HG03039 (cell line): ENCODE results near the gene SPINK13.
"Not testable (repeated sequence)": the region's sequence is repeated elsewhere in the genome, so short reads cannot be mapped to it uniquely, and the experiment has no call there.

Experiments
- ATAC-seq: cut with Tn5 transposase; IDR thresholded peaks from one replicate; pipeline ENCODE4 v1.9.1; 2021; ENCODE audit warnings: mild to moderate bottlenecking, moderate library complexity; ENCODE audit not compliant: unreplicated experiment

The SPINK13 gene, protein sequence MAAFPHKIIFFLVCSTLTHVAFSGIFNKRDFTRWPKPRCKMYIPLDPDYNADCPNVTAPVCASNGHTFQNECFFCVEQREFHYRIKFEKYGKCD

GRCh38 chr5:148268566-148268965 lies at the start of gene SPINK13:
TSS of gene SPINK13 (plus strand) at chr5:148268794. CDS start at chr5:148270073, 1,279 bp downstream.
- ATAC-seq = no peak

GRCh38 chr5:148221508-148221907 lies 47.1 kb upstream of the SPINK13 start:
- no peak for ATAC-seq

GRCh38 chr5:148224117-148224742 lies 44.4 kb upstream of the SPINK13 start:
- no peak for ATAC-seq

DNA sequence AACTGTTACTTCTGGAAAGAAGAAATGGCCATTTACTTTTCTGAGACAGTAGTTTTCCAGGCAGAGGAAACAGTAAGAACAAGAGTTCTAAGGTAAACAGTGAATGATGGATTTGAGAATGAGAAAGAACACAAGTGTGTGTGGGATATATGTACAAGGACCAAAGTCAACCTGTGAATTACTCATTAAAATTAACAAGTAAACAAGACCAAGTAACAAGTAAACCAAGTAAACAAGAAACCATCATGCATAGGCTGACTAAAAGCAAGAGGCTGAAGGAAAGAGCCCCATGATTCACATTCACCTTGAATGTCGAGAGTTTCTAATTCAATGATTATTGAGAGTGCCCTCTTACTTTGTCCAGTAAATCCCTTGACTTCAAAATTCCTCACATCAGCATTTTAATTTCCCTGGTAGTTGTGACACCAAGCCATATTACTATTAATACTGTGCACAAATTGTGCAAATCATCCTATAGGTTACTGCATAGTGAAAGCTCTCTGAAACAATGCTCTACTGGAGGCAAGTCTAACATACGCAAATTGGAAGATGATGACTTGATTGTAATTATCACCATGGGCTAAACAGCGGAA lies 40.1 kb upstream of the SPINK13 start:
- ATAC-seq = no peak

DNA sequence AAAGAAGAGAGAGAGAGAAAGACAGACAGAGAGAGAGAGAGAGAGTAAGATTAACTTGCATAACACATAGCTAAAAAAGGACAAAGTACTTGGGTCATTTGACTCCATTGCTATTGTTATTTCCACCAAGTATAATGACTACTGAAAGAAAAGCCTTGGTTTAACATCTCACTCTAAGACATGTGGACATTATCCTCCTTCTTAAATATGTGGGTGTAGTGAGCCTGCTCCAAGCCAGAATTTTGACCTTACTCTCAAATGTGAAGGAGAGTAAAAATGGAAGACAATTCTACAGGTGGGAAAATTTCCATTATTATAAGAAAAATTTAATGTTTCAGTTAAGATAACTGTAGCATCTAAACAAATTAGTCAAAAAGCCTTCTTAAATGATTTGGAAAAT lies 38.8 kb upstream of the SPINK13 start:
- no peak for ATAC-seq

DNA sequence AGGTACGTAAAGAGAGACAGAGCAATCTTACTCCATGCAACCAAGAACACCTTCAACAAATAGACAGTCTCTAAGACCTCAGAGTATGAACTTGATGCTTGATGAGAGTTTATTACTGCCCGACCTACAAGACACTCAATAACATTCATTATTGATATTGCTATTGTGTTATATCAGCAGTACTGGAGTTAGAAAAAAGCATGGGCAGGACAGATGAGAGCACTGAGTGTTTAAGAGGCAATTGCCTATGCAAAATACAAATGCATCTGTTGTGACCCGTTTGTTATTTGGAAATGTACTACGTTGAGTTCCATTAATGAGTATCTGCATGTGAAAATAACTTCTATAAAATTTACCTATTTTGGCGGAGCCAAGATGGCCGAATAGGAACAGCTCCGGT lies 38.4 kb upstream of the SPINK13 start:
- no peak for ATAC-seq

DNA sequence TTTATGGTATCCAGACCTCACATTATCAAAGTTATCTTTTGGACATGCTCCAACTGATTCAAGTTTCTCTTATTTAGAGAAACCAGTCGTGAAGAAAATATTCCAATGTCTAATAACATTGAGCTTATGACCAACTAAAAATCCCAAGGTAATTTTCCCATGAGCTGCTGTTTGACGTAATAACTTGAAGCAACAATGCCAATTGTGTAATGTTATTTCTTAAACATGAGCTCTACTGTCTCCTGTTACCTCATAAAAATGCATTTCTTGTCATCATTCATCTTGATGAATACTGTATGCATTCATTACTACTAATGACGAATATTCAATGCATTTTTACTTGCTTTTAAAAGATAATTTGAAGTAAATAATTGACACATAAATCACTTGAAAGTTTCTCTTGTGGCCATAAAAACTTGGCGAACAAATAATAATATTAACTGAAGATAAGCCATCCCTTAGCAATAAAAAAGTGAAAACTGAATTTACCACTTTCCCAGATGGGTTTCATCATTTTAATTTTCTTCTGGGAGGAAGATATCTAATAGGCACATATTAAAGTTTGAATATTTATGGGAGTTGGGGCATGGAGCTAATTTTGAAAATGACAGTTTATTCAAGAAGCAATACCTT lies 30.7 kb upstream of the SPINK13 start:
- ATAC-seq = no peak

DNA sequence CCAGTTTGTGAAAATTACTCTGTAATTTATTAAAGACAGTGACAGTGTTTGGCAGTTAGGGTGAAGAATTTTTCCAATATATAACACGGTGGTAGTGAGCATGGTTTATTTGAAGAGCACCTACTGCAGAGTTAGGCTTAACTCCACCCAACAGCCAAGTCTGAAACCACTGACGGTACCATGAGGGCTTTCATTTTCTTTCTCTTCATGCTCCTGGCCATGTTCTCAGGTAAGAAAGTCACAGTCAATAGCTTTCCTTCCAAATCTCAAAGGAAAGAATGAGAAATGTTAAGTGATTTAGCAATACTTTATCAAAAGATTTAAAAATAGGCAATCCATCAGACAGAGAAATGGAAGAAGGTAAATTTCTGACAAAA lies 30.2 kb upstream of the SPINK13 start, which contains the start of gene MARCOL:
Gene MARCOL, plus strand, starts transcription at position 108 of the 377 bp plus-strand sequence. Its CDS starts 73 bp downstream, at position 181.
- no peak for ATAC-seq

GRCh38 chr5:148248894-148249293 lies 19.7 kb upstream of the SPINK13 start:
- no peak for ATAC-seq

DNA sequence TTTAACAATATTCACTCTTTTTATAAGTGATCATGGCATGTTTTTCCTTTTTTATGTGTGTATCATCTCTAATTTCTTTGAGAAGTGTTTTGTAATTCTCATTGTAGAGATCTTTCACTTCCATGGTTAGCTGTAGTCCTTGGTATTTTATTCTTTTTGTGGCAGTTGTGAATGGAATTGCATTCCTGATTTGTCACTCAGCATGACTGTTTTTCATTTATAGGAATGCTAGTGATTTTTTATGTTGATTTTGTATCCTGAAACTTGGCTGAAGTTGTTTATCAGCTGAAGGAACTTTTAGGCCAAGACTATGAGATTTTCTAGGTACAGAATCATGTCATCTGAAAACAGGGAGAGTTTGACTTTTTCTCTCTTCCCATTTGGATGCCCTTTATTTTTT lies 13.1 kb upstream of the SPINK13 start:
- no peak for ATAC-seq

DNA sequence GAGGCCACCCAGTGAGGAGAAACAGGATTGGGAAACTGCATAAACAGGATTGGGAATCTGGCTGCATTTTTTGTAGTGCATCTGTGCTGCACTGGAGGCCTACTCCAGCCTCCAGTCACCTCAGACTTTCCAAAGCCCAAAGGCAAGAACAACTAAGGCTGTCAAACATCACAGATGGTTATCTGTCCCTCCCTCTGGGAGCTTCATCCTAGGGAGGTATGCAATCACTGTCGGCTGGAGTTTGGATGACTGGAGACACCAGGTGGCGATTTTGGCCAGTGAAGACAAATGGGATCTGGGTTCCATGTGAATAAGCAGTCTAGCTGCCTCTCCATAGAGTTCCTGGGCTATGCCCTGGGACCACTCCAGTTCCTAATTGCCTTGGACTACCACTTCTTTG lies 9.3 kb upstream of the SPINK13 start:
- ATAC-seq = no peak

DNA sequence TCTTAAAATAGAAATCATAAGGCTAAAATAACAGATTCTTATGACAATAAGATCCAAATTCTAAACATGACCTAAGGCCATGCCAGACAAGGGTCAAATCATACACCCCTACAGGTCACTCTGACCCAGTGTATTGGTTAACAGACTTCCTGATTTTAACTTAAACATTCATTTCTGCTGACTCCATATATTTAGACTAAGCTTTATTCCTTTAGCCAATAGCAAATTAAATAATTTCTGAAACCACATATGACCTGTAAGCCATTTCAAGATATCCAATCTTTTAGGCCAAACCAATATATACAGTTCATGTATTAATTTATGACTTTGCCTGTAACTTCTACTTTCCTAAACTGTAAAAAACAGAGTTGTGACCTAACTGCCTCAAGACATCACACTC lies 7.4 kb upstream of the SPINK13 start:
- ATAC-seq = no peak

- ATAC-seq = no peak
Observed at GRCh38 chr5:148267962-148268361, 632 bp upstream of the SPINK13 start.

DNA sequence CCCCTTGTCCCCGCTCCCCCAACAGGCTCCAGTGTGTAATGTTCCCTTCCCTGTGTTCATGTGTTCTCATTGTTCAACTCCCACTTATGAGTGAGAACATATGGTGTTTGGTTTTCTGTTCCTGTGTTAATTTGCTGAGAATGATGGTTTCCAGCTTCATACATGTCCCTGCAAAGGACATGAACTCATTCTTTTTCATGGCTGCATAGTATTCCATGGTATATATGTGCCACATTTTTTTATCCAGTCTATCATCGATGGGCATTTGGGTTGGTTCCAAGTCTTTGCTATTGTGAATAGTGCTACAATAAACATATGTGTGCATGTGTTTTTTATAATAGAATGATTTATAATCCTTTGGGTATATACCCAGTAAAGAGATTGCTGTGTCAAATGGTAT lies 6.5 kb downstream of the SPINK13 start:
- ATAC-seq = not testable (repeated sequence)

DNA sequence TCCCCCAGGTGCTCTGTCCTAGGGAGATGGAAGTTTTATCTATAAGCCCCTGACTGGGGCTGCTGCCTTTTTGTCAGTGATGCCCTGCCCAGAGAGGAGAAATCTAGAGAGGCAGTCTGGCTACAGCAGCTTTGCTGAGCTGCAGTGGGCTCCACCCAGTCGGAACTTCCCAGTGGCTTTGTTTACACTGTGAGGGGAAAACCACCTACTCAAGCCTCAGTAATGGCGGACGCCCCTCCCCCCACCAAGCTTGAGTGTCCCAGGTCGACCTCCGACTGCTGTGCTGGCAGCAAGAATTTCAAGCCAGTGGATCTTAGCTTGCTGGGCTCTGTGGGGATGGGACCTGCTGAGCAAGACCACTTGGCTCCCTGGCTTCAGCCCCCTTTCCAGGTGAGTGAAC lies 12.3 kb downstream of the SPINK13 start:
- not testable (repeated sequence) for ATAC-seq

GRCh38 chr5:148281336-148281735 lies 12.7 kb downstream of the SPINK13 start:
- ATAC-seq = not testable (repeated sequence)

DNA sequence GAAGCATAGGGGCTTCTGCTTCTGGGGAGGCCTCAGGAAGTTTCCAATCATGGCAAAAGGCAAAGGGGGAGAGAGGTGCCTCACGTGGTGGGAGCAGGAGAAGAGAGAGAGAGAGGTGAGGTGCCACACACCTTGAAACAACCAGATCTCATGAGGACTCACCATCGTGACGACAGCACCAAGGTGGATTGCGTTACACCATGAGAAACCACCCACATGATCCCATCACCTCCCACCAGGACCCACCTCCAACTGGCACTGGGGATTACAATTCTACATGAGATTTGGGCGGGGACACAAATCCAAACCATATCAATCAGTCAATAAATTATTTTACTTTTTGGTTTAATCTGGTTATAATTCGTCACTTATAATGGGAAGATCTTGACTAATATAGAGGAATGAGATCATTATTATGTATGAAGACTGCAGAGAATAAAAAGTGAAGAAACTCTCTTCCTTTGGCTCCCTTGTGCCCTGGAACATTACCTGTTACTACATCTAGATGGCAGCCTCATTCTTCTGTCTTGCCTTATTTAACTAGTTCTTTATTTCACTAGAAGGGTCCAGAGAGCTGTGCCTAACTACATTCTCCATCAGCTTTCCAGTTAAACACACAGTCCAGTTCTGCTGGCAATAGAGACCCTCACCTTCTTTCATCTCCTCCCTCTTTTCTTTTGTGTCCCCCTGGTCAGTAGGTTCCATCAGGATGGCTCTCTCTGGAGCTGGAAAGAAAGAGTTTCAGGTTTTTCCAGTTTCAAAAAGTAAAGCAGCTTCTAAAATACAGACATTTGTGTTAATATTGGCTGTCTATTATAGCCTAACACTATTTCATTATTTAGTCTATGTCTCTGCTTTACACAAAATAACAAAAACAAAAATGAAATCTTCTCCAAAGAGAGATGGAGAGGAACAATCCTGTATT lies 21.9 kb downstream of the SPINK13 start:
- no peak for ATAC-seq

GRCh38 chr5:148297731-148298130 lies 29.1 kb downstream of the SPINK13 start:
- no peak for ATAC-seq

GRCh38 chr5:148306446-148306845 lies 37.9 kb downstream of the SPINK13 start:
- no peak for ATAC-seq

DNA sequence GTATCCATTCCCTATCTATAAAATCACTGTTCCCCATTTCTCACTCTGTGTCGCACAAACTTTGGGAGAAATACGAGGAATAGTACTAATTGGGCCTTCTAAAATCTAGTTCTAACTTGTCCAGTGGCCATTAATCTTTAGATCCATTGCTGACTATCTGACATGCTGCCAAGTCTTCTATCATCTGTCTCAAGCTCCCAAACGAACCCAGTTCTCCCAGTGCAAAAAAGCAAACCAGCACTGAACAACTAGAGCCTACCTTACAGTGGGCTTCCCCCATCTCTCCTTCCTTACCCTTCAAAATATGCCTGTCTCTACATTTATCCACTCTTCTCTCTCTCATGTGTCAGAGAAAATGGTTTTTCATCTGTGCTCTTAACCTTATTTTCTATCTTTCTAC lies 40.4 kb downstream of the SPINK13 start:
- ATAC-seq = no peak

GRCh38 chr5:148309746-148310145 lies 41.2 kb downstream of the SPINK13 start:
- ATAC-seq = no peak
